Cardiac muscle cell (in vitro differentiated cells and primary cell): Measurements from ENCODE around the gene GAPVD1. TPM values are rescaled to one million over a fixed set of nuclear protein-coding genes. Genes with fewer than 3 reads are reported as not detected.
"Not testable (repeated sequence)": the region's sequence is repeated elsewhere in the genome, so short reads cannot be mapped to it uniquely, and the experiment has no call there.

Source experiments
- DNase-seq, 2 donors: peaks; one replicate each; pipeline versions ENCODE4 v3.0.0 to v3.0.0-alpha.2; 2010 to 2017; ENCODE audit warnings: low read depth in 1 of 2, low spot score in 1 of 2
- H3K27ac ChIP-seq: fragments of 200-600 bp; sonication (generic); 2 replicates; pipeline ENCODE4 v1.5.1; 2016
- H3K27me3 ChIP-seq: fragments of 200-600 bp; sonication (generic); 2 replicates; pipeline ENCODE4 v1.6.0; 2016; ENCODE audit warnings: control low read depth
- H3K36me3 ChIP-seq: fragments of 200-600 bp; sonication (generic); 2 replicates; pipeline ENCODE4 v1.5.1; 2016; ENCODE audit warnings: control low read depth
- H3K4me1 ChIP-seq: fragments of 200-600 bp; sonication (generic); 2 replicates; pipeline ENCODE4 v1.8.1; 2017; ENCODE audit warnings: low read depth, mild to moderate bottlenecking, mixed run types
- H3K4me3 ChIP-seq: fragments of 200-600 bp; sonication (generic); 2 replicates; pipeline ENCODE4 v1.5.1; 2016; ENCODE audit warnings: mild to moderate bottlenecking
- H3K9me3 ChIP-seq: fragments of 200-600 bp; sonication (generic); 2 replicates; pipeline ENCODE4 v1.5.1; 2017; ENCODE audit warnings: low read depth, mild to moderate bottlenecking, control low read depth
- polyA plus RNA-seq: library from polyadenylated mRNA; unstranded; fragments of >200 nt; fragmentation: Nextera tagmentation; extraction: Ambion mirVana; gene quantifications from 2 replicates; pipeline ENCODE4 v1.2.1, GENCODE V29; 2016
- total RNA-seq: library from RNA; depleted of rRNA; stranded (reverse); fragments of >200 nt; gene quantifications from 2 replicates; pipeline ENCODE4 v1.2.3, GENCODE V29; 2016
- TF ChIP-seq, protein P1 (sequence below): IDR thresholded peaks from 2 replicates; pipeline ENCODE4 v1.5.1; 2012; ENCODE audit warnings: low read depth, mild to moderate bottlenecking, low read length

Gene GAPVD1, protein sequence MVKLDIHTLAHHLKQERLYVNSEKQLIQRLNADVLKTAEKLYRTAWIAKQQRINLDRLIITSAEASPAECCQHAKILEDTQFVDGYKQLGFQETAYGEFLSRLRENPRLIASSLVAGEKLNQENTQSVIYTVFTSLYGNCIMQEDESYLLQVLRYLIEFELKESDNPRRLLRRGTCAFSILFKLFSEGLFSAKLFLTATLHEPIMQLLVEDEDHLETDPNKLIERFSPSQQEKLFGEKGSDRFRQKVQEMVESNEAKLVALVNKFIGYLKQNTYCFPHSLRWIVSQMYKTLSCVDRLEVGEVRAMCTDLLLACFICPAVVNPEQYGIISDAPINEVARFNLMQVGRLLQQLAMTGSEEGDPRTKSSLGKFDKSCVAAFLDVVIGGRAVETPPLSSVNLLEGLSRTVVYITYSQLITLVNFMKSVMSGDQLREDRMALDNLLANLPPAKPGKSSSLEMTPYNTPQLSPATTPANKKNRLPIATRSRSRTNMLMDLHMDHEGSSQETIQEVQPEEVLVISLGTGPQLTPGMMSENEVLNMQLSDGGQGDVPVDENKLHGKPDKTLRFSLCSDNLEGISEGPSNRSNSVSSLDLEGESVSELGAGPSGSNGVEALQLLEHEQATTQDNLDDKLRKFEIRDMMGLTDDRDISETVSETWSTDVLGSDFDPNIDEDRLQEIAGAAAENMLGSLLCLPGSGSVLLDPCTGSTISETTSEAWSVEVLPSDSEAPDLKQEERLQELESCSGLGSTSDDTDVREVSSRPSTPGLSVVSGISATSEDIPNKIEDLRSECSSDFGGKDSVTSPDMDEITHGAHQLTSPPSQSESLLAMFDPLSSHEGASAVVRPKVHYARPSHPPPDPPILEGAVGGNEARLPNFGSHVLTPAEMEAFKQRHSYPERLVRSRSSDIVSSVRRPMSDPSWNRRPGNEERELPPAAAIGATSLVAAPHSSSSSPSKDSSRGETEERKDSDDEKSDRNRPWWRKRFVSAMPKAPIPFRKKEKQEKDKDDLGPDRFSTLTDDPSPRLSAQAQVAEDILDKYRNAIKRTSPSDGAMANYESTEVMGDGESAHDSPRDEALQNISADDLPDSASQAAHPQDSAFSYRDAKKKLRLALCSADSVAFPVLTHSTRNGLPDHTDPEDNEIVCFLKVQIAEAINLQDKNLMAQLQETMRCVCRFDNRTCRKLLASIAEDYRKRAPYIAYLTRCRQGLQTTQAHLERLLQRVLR (N-terminal part only)
- total RNA-seq (28.8 and 39.3 TPM in 2 replicates), polyA plus RNA-seq (34.2 and 37.9 TPM in 2 replicates)

DNA sequence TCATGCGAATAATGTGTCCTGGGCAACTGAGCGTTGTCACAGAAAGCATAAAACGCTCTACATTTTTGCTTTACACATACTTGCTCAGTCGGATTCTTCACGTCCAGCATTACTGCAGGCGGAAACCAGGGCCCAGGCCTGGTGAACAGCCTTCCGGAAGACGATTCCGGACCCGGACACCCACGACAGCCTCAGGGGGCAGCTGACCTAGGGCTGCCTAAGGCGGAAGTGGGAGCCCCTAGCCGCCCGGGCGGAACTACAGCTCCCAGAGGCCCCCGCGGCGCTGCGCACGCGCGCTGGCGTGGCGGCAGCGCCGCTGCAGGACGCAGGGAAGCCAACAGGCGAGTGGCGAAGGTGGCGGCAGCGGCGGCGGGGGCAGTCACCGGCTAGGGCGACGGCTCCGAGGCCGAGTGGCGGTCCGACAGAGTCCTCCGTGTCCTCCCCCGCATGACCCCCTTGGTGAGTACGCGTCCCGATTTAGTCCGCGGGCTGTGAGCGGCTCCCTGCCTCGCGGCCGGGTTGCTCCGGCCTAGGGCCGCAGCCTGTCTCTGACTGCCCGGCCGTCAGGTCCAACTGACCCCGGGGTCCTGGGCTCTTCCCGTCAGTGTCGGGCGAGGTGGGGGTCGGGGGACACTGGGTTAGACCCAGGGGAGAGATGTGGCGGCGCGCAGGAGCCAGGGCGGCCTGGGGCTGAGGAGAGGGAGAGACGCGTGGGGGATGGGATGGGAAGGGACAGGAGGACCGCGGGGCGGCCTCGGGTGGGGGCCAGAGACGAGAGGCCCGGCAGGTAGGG is at the start of gene GAPVD1:
Gene GAPVD1, plus strand, starts transcription at position 326 of the 793 bp plus-strand sequence. CDS start 37,096 bp downstream, outside the sequence.
- TF ChIP-seq, protein P1, sequence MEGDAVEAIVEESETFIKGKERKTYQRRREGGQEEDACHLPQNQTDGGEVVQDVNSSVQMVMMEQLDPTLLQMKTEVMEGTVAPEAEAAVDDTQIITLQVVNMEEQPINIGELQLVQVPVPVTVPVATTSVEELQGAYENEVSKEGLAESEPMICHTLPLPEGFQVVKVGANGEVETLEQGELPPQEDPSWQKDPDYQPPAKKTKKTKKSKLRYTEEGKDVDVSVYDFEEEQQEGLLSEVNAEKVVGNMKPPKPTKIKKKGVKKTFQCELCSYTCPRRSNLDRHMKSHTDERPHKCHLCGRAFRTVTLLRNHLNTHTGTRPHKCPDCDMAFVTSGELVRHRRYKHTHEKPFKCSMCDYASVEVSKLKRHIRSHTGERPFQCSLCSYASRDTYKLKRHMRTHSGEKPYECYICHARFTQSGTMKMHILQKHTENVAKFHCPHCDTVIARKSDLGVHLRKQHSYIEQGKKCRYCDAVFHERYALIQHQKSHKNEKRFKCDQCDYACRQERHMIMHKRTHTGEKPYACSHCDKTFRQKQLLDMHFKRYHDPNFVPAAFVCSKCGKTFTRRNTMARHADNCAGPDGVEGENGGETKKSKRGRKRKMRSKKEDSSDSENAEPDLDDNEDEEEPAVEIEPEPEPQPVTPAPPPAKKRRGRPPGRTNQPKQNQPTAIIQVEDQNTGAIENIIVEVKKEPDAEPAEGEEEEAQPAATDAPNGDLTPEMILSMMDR = peak; percentile 40
- Histone ChIP-seq H3K4me3 (peak within 1 kb of the TSS; percentile 70), H3K36me3 (no peaks in the 10 kb centered on the region), H3K27me3 (no peaks in the 10 kb centered on the region), H3K27ac (peak within 1 kb of the TSS; percentile 91), H3K9me3 (no peaks in the 10 kb centered on the region), H3K4me1 (no peaks in the 10 kb centered on the region)
- DNase-seq = peak; percentile 92 to 94

DNA sequence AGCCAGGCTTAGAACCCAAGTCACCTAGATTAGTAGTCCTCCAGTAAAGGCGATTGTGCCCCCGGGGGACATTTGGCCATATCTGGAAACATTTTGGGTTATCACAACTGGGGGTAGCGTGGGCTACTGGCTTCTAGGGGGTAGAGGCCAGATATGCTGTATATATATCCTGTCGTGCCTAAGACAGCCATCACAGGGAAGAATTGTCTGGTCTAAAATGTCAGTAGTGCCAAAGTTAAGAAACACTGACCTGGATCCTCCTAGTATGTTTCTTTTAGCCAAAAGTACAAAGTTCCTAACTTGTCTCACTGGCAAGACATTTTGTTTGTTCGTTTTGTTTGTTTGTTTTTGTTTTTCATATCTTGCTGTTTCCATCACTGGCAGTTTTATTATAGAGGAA is 47.4 kb upstream of the GAPVD1 start:
- Histone ChIP-seq H3K4me1 (no peaks in the 10 kb centered on the region), H3K9me3 (no peaks in the 10 kb centered on the region), H3K4me3 (no peak overlapping the region), H3K27ac (no peak overlapping the region), H3K27me3 (no peaks in the 10 kb centered on the region), H3K36me3 (peaks cover 3% of the 10 kb centered on the region)
- no peak for DNase-seq
- TF ChIP-seq, protein P1 = no peak

DNA sequence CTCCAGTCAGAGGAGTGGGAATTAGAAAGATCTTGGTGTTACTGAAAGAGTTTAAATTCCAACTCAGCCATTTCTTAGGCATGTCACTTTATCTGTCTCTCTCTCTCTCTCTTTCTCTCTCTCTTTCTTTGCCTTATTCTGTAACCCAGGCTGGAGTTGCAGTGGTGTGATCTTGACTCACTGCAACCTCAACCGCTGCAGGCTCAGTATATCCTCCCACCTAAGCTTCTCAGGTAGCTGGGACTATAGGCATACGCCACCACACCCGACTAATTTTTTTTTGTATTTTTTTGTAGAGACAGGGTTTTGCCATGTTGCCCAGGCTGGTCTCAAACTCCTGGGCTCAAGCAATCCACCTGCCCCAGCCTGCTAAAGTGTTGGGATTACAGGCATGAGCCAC is 43.0 kb upstream of the GAPVD1 start:
- TF ChIP-seq, protein P1 = no peak
- Histone ChIP-seq H3K4me3 (no peak overlapping the region), H3K9me3 (no peaks in the 10 kb centered on the region), H3K27ac (no peak overlapping the region), H3K36me3 (no peaks in the 10 kb centered on the region), H3K27me3 (no peaks in the 10 kb centered on the region), H3K4me1 (no peaks in the 10 kb centered on the region)
- no peak for DNase-seq

DNA sequence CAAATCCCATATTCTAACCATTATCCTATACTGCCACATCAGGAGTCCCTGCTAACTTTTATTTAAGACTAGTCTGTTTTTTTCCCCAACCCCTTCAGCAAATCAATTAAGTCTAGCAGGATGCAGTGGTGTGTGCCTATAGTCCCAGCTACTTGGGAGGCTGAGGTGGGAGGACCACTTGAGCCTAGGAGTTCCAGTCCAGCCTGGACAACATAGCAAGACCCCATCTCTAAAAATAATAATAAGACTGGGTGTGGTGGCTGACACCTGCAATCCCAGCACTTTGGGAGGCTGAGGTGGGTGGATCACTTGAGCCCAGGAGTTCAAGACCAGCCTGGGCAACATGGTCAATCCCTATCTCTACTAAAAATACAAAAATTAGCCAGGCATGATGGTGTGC is 36.8 kb upstream of the GAPVD1 start:
- not testable (repeated sequence) for H3K4me1 ChIP-seq, H3K4me3 ChIP-seq, H3K9me3 ChIP-seq, H3K27me3 ChIP-seq, H3K27ac ChIP-seq, DNase-seq, H3K36me3 ChIP-seq

DNA sequence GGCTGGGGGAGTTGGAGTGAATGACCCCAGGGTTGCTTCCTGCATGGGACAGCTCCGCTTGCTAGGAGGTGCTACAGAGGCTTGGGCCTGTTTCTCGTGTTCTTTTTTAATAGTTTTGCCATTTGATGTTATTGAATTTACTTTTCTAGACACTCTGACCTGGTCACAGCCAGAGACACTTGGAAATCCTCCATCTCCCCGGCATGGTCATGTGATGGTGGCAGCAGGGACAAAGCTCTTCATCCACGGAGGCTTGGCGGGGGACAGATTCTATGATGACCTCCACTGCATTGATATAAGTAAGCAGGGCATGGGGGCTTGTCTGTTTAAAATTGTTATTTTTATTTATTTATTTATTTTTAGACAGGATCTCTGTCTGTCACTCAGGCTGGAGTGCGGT is 33.9 kb upstream of the GAPVD1 start:
- no peaks in the 10 kb centered on the region for H3K27me3 ChIP-seq
- no peaks in the 10 kb centered on the region for H3K36me3 ChIP-seq
- no peak overlapping the region for H3K27ac ChIP-seq
- no peaks in the 10 kb centered on the region for H3K9me3 ChIP-seq
- H3K4me3 ChIP-seq = no peak overlapping the region
- no peaks in the 10 kb centered on the region for H3K4me1 ChIP-seq
- no peak for DNase-seq
- TF ChIP-seq, protein P1 = no peak
